ENCODE measurements around the gene ACADS.
A peak's percentile ranks its signal among the peaks of the same experiment; 100 is the strongest.
"Not testable (repeated sequence)": the region's sequence is repeated elsewhere in the genome, so short reads cannot be mapped to it uniquely, and the experiment has no call there.

Gene ACADS

DNA sequence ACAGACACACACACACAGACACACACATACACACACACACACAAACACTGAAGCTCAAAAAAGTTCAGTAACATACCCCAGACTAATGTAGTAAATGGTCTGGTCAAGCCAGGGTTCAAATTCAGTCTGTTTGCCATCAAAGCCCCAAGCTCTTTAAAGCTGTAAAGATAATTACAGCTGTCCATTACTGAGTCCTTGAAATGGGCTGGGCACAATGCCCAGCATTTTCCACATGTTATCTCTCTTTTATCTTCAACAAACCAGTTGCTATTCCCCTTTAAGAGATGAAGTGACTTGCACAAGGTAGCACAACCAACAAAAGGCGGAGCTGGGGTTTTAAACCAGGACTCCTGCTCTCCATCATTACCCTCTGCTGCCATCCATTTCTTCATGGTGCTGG lies 23.0 kb upstream of the ACADS start:
- no peak for DNase-seq

DNA sequence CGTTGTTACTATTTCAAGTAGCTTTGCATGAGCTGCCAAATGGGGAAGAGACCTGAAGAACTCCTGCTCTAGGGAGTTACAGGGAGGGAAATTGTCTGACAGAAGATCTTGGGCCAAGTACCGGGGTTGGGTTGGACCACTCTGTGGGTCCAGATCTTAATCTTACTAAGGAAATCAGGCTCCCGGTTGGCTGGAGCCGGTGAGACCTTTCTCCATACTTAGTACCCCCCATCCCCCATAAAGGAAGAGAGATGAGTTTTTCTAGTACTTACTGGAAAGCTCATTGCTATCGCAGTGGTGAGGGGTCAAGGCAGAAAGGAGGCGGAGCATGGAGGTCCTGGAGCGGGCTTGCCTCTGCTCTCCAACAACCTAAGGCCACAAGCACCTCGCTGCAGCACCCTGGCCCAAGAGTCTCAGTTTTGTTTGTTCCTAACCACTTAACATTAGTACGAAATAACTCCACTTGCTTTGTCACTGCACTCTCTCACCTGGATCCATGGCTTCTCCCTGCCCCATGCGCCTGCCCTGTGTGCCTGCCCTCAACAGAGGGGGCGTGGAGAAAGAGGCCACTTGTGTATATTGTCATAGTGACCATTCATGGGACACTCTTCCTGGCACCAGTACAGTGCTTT lies 22.2 kb upstream of the ACADS start:
- DNase-seq: no peak

DNA sequence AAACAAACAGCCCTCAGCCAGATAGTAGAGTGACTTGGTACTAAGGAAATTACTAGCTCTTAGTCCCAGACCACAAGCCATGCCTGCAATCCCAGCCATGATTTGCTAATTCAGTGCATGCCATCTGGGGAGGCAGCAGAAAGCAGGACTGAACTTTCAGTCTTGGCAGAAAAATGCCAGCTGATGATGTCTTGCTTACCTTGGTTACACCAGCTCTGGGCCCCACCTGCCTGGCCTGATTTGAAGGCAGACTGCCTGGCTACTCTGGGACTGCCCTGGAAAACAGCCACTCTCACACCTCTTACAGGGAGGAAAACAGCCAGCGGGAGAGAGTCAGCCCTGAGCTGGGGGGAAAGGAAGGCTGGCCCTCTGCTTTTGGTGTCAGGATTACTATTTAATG lies 20.0 kb upstream of the ACADS start:
- DNase-seq: no peak

DNA sequence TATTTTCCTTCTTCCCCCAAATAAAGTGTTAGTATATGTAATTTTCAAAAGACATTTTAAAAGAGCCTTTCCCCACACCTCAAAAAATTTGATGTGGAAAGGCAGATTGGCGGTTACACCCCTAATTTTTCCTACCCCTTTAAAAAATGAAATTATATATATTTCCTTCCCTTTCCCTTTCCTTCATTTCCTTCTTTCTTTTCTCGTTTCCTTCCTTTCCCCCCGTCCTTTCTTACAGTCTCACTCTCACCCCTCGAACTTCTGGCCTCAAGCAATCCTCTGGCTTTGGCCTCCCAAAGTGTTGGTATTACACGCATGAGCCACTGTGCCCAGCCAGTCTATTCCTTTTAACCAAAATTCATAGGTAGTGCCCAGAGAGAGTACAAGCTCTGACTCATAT lies 19.6 kb upstream of the ACADS start:
- DNase-seq: no peak

DNA sequence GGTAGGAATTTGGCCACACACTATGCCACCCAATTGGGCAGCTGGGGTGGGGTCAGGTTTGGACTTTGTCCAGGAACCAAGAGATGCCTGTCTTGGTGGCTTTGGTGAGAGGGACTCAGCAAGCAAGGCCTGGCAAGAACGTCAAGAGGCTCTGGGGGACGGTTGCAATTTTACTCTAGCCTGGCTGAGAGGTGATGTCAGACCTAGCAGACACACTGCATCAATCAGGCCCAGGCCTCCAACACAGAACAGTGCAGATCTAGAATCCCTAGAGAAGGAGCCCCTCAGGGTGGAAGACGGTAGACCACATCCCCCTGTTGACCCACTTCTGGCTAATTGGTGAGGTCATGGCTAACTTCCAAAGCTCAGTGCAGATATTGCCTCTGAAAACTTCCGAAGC lies 17.0 kb upstream of the ACADS start:
- DNase-seq: no peak

DNA sequence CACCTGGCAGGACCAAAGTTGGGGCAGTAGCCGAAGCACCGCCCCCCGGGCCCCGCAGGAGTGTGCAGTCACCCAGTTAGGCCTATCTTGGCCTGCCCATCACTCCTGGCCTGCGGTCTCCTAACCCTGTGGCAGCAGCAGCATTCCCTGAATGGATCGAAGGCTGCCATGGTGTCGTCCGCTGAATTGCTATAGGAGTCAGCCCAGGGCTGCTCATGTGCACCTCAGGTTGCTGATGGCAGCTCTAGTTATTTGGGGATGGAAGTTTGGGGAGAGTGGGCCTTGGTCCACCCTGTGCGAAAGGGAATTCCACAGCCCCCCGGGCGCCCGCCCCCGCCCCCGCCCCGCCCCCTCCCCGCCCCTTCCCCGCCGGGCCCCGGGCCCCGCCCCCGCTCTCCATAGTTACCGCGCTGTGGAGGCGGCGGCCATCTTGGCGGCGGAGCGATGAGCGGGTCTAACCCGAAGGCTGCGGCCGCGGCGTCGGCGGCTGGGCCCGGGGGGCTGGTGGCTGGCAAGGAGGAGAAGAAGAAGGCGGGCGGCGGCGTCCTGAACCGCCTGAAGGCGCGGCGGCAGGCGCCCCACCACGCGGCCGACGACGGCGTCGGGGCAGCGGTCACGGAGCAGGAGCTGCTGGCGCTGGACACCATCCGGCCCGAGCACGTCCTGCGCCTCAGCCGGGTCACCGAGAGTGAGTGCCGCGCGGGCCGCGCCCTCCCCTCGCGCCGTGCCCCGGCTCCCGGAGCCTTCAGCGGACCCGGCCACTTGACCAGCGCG lies 15.4 kb upstream of the ACADS start, which contains the start of gene UNC119B:
TSS of gene UNC119B (plus strand) at position 428 of the 774 bp plus-strand sequence. CDS start at position 445, 17 bp downstream.
- DNase-seq: peak; percentile 86

DNA sequence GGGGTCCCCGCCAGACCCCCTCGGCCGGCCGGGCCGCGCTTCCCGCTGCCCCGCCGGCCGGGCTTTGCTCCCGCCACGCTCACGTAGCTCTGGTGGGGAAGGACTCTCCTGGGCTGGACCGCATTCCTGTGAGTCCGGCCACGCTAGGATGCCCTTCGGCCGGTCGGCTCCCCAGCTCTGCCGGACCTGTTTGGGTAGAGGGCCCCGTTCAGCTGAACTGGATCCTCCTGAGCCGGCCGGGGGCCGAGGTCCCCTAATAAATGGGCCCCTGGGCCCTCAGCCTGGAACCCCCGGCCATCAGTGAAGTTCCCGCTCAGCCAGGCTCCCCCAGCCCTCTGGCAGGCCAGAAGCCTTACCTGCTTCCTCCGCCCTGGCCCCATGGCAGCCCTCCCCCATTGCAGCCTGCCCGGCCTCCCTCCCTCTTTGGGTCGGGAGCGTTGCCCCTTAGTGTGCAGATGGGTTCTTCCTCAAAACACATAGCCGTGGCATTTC lies 14.8 kb upstream of the ACADS start:
- no peak for DNase-seq

DNA sequence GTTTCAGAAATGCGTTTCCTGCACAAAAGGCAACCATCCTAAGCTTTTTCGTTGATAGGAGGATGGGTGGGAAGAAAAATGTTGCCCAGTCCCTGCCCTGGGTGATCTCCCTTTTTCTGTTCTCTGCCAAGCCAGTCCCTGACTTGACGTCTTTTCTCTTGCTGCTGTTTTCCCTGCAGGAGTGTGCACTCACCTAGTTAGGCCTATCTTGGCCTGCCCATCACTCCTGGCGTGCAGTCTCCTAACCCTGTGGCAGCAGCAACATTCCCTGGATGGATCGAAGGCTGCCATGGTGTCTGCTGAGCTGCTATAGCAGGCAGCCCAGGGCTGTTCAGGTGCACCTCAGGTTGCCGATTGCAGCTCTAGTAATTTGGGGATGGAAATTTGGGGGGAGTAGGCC lies 14.2 kb upstream of the ACADS start:
- DNase-seq: no peak

DNA sequence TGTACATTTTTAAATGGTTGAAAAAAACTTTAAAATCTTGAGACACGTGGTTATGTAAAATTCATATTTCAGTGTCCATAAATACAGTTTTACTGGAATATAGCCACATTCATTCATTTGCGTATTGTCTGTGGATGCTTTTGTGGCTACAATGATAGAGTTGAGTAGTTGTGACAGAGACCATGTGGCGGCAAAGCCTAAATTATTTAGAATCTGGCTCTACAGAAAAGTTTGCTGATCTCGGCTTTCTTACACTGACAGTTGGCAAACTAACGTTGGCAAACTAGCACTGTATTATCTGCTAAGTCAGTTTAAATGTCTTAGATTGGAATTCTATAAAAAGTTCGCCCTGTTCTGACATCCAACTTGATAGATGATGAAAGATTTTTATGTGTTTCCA lies 13.0 kb upstream of the ACADS start:
- DNase-seq: no peak

DNA sequence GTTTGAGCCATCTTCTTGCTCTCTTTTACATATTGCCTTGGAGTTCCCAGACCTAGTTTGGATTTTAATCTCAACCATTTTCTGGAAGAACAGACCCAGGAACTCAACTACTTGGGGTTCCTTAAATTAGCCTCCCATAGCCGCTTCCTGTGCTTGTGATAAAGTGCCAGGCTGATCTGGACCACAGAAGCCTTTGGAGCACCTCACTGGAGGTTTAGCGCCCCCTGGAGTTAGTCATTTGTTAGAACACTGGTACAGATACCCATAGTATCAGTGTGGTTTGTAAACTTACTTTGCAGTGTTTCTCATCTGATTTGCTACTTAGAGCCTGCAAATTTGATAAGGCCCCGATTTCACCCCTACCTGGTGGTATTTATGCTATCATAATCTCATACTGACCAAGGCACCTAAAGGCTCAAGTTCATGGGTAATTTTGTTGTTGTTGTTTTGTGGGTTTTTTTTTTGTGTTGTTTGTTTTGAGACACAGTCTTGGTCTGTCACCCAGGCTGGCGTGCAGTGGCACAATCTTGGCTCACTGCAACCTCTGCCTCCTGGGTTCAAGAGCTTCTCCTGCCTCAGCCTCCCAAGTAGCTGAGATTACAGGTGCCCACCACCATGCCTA lies 11.7 kb upstream of the ACADS start:
- peak; percentile 67 for DNase-seq

DNA sequence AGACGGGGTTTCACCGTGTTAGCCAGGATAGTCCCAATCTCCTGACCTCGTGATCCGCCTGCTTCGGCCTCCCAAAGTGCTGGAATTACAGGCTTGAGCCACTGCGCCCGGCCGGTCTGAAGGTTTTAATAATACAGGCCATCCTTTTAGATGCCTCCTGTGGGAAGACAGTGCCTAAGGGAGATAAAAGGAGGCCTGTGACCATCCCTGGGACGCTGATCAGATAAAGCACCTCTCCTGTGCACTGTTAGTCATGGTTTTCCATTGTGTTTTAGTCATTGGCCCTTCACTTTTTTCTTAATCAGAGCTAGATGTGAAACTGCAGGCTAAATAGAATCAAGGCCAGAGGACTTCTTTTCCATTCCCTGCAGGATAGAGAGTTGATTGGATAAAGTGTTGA lies 7.6 kb upstream of the ACADS start:
- no peak for DNase-seq

DNA sequence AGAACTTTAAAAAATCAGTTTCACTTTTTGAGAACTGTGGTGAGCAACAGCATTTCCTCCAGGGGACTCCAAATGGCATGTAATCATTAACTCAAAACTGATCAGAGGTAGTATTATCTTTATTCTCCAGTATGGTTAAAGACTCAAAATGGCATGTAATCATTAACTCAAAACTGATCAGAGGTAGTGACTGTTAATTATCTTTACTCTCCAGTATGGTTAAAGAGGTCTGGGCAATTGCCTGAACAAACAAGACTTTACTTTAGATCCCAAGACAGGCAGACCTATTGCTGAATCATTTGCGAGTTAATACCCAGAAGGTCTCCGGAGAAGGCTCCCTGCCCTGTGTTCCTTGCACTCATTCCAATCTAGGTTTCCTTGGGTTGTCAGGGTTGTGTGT lies 6.6 kb upstream of the ACADS start:
- DNase-seq: no peak

DNA sequence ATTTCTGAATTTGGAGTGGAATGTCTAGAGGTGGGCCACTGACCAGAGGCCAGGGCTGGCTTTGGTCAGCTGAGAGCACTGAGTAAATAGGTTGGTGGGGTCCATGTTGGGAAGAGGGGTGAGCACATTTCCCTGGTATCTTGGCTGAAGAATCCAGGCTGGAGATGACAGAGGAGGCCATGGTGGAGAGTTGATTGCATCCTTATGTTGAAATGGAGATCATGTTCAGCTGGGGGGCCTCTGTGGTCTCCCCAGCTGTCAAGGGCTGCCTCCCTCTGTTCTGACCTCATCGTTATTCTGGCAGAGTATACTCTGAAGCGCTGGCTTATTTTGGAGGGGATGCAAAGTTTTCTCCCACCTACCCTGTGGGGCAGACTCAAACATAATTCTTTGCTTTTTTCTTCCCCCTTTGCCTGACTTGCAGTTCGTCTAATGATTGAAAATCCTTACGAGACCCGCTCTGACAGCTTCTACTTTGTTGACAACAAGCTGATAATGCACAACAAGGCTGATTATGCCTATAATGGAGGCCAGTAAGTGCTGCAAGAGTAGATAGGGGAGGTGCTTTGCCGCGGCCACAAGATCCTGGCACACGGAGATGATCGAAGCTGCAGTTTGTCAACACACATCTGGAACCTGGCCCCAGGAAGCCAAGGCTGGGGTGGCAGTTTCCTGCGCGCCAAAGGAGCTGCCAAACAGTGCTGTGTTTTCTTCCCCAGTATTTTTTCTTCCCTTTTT lies 6.0 kb upstream of the ACADS start:
- no peak for DNase-seq

DNA sequence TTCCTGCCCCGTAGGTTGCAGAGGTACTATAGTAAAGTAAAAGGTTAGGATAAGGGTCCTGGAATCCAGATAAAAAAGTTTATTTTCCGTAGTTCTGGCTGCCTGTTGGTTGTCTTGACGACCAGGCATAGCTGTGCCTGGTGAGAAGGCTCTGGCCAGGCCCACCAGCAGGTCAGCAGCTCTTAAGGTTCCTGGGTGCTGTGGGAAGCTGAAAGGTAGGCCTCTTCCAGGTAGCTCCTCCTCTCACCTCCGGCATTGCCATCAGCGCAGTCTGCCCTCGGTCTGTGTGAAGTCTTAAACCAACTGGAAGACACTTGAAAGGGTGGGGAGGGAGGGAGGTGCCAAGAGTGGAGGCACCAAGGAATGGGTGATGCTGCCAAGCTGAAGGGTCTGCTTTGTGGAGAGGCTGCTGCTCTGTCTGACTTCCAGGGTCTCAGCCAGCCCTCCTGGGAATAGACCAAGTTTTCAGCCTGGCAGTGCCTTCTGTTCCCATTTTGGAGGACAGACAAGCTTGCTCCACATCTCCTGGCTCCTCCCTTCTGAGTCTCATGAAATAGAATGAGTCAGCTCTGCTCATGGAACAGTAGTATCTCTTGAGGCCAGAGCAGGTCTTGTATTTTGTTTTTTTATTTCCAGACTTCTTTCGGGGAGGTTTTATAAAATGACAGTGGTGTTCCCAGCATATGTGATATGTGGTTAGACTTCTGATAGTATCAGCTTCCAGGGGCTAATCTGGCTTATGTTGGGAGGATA lies 5.2 kb upstream of the ACADS start:
- no peak for DNase-seq

DNA sequence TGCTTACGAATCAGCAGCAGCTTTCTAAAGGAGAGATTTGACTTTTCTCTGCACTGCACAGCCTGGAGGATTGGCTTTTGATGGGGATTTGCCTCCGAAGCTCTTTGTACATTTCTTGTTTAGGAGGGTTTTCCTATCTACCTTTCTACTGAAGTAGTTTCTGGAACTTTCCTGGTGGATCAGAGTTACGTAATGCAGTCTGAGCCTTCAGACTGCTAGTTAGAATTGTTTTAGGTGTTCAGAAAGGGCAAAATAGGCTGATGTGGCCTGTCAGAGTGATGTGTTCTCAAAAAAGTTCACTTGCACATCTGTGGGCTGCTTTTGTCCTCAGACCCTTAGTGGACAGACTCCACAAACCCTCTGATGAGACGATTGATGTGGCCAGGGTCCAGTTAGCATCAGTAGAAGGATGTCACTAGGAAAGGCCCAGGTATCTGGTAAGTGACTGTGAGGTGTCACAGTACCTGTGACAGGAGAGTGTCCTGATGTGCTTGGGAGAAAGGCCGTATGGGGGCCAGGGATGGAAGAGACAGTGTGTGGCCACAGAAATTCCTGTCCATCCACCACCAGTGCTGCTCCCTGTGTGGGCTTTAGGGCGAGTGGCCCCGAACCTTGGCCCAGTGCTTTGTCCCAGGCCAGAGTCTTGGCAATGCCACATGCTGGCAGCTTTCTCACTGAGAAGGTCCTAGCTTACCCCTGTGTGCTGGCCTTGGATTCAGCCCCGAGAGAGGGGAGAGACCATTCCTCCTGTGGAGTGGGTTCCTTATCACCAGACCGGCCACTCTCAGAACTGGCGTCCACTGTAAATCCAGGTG lies 4.4 kb upstream of the ACADS start:
- no peak for DNase-seq

DNA sequence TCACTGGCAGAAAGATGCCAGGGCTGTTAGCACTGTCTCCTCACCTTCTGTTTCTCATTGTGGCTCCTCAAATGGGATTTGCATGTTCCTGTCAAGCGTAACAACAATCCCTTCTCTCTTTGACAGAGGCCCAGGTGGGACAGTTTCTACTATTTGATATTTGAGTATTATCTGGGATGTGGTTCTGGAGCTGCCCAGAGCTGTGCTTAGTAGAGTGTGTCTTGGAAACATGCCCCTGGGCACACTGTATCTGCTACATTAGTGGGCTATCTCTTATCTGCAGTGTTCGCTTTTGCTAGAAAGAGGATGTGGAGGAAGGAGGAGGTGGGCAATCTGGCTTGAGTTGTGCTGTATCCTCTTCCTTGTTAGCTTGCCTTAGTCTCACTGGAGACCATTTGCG lies 3.8 kb upstream of the ACADS start:
- no peak for DNase-seq

DNA sequence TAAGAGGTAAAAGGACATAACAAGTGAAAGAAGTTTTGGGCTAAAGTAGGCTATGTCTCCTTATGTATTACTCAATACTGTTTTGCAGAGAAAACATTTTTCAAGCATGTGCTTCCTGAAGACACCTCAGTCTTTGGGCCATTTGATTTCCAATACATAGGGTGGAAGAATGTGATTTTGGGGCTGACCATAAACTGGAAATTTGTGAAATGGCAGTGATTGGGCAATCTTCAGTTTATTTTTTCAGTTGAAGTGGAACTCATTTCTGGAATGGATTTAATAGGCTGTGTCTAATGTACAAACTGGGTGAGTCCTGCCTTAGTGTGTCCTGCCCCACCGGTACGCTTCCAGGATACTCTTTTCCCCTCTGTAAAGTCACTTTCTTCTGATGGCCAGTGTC lies 2.8 kb upstream of the ACADS start:
- DNase-seq: no peak

DNA sequence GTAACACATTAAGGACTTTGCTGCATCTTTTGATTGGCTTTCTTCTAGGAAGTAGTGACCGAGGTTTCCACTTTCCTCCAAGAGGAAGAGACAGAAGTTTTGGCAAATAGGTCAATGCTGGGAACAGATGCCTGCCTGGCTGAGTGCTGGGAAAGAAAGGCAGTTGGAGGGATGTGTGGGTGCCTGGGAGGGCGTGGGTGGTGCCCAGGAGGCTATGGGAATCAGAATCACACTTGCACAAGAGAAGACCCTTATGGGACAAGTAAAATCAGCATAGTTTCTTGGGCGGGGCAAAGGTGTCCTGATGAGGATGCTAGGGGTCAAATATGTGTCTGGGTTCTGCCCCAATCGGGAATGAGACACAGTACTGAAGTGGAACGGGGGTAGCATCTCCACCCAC lies 906 bp upstream of the ACADS start:
- DNase-seq: no peak

DNA sequence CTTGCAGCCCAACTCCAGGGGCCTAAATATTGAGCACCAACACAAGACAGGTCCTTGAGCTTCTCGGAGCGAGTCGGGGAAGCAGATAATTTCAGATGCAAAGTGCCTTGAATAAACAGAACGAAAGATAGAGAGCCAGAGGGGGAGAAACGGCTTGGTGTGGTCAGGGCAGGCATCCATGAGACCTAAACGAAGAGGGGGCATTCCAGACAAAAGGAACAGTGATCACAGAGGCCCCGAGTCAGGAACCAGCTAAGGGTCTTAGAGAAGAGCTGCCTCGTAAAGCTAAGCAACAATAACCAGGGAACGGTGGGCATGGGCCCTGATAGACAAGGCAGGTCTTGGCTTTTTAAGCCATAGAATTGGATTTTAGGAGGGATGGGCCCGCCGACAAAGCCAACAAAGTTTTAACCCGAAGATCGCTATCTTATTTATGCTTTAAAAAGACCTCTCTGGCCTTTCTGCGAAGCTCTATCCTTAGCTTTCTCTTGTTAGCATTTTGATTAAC lies 421 bp upstream of the ACADS start:
- DNase-seq: no peak

DNA sequence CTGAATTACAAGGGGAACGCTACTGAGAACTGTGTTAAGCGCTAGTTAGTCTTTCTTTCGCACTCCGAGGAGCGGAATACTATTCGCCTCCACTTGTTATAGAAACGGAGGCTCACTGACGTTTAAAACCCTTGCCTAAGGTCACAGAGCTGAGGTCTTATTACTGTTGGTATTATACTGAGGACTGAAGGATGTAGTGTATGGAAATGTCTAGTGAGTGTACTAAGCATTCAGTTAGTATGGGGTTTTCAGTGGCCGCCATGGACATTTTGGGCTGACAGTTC lies 826 bp downstream of the ACADS start:
- no peak for DNase-seq

DNA sequence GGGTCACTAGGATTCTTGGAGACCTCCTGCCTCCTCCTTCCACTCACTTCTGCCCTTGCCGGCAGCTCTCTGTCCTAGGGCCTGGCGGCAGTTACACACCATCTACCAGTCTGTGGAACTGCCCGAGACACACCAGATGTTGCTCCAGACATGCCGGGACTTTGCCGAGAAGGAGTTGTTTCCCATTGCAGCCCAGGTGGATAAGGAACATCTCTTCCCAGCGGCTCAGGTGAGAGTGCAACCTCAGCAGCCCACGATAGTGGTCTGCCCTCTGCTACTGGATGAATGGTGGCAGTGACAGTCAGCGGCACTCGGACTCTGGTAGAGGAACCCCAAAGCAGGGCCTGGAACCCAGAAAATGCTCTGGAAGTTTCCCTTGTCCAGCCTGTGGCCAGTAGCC lies 1.3 kb downstream of the ACADS start:
- DNase-seq: no peak

DNA sequence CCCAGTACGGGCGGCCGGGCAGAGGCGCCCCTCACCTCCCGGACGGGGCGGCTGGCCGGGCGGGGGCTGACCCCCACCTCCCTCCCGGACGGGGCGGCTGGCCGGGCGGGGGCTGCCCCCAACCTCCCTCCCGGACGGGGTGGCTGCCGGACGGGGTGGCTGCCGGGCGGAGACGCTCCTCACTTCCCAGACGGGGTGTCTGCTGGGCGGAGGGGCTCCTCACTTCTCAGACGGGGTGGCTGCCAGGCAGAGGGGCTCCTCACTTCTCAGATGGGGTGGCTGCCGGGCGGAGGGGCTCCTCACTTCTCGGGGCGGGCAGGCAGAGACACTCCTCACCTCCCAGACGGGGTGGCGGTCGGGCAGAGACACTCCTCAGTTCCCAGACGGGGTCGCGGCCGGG lies 6.6 kb downstream of the ACADS start:
- DNase-seq: not testable (repeated sequence)
